ENCODE measurements around the gene CFAP99. TPM values are rescaled to one million over a fixed set of nuclear protein-coding genes. Genes with fewer than 3 reads are reported as not detected.

The CFAP99 gene
- polyA plus RNA-seq, 1 donor: 0.09 TPM

GRCh38 chr4:2390784-2391421, 27.9 kb upstream of the CFAP99 start:
- Histone ChIP-seq H3K27ac (ENCODE audit: low read length) (no peak overlapping the region), H3K9me3 (ENCODE audit: control insufficient read depth, low read depth, low read length) (no peaks in the 10 kb centered on the region), H3K27me3 (ENCODE audit: control insufficient read depth, insufficient read depth, low read length) (no peaks in the 10 kb centered on the region), H3K4me3 (ENCODE audit: low read length) (no peak overlapping the region), H3K36me3 (ENCODE audit: control insufficient read depth, insufficient read depth, low read length) (no peaks in the 10 kb centered on the region), H3K4me1 (ENCODE audit: control insufficient read depth, insufficient read depth, low read length) (peaks cover 6% of the 10 kb centered on the region)
- WGBS (ENCODE audit: insufficient coverage, low lambda C conversion rate): 64% methylated on average over 4 of the region's 20 CpGs
- DNase-seq: no peak

- H3K27me3 ChIP-seq (ENCODE audit: control insufficient read depth, insufficient read depth, low read length): no peaks in the 10 kb centered on the region
- no peak overlapping the region for H3K27ac ChIP-seq (ENCODE audit: low read length)
- WGBS (ENCODE audit: insufficient coverage, low lambda C conversion rate): 80% methylated on average over 1 of the region's 28 CpGs
- no peaks in the 10 kb centered on the region for H3K9me3 ChIP-seq (ENCODE audit: control insufficient read depth, low read depth, low read length)
- peak overlapping the region; percentile 21 for H3K4me3 ChIP-seq (ENCODE audit: low read length)
- peak in 1 of 2 donors; percentile 63 for DNase-seq
- peaks cover 6% of the 10 kb centered on the region for H3K4me1 ChIP-seq (ENCODE audit: control insufficient read depth, insufficient read depth, low read length)
- no peaks in the 10 kb centered on the region for H3K36me3 ChIP-seq (ENCODE audit: control insufficient read depth, insufficient read depth, low read length)
Observed at GRCh38 chr4:2393353-2394270, 25.1 kb upstream of the CFAP99 start.

GRCh38 chr4:2394528-2394927, 24.2 kb upstream of the CFAP99 start:
- no peaks in the 10 kb centered on the region for H3K27me3 ChIP-seq (ENCODE audit: control insufficient read depth, insufficient read depth, low read length)
- DNase-seq: no peak
- H3K9me3 ChIP-seq (ENCODE audit: control insufficient read depth, low read depth, low read length): no peaks in the 10 kb centered on the region
- H3K27ac ChIP-seq (ENCODE audit: low read length): no peak overlapping the region
- H3K4me3 ChIP-seq (ENCODE audit: low read length): no peak overlapping the region
- no CpG with 5 or more reads among the region's 17 CpGs for WGBS (ENCODE audit: insufficient coverage, low lambda C conversion rate)
- H3K36me3 ChIP-seq (ENCODE audit: control insufficient read depth, insufficient read depth, low read length): no peaks in the 10 kb centered on the region
- peaks cover 6% of the 10 kb centered on the region for H3K4me1 ChIP-seq (ENCODE audit: control insufficient read depth, insufficient read depth, low read length)

- Histone ChIP-seq H3K27me3 (ENCODE audit: control insufficient read depth, insufficient read depth, low read length) (no peaks in the 10 kb centered on the region), H3K27ac (ENCODE audit: low read length) (no peak overlapping the region), H3K4me1 (ENCODE audit: control insufficient read depth, insufficient read depth, low read length) (peaks cover 6% of the 10 kb centered on the region), H3K4me3 (ENCODE audit: low read length) (no peak overlapping the region), H3K36me3 (ENCODE audit: control insufficient read depth, insufficient read depth, low read length) (no peaks in the 10 kb centered on the region), H3K9me3 (ENCODE audit: control insufficient read depth, low read depth, low read length) (no peaks in the 10 kb centered on the region)
- 100% methylated on average over 1 of the region's 9 CpGs for WGBS (ENCODE audit: insufficient coverage, low lambda C conversion rate)
- no peak for DNase-seq
Observed at GRCh38 chr4:2395038-2395437, 23.7 kb upstream of the CFAP99 start.

- no peak for DNase-seq
Observed at GRCh38 chr4:2395584-2395983, 23.2 kb upstream of the CFAP99 start.

GRCh38 chr4:2396781-2397368, 21.9 kb upstream of the CFAP99 start:
- no peak overlapping the region for H3K27ac ChIP-seq (ENCODE audit: low read length)
- H3K4me3 ChIP-seq (ENCODE audit: low read length): no peak overlapping the region
- no peaks in the 10 kb centered on the region for H3K36me3 ChIP-seq (ENCODE audit: control insufficient read depth, insufficient read depth, low read length)
- peaks cover 4% of the 10 kb centered on the region for H3K27me3 ChIP-seq (ENCODE audit: control insufficient read depth, insufficient read depth, low read length)
- WGBS (ENCODE audit: insufficient coverage, low lambda C conversion rate): no CpG with 5 or more reads among the region's 21 CpGs
- H3K4me1 ChIP-seq (ENCODE audit: control insufficient read depth, insufficient read depth, low read length): peaks cover 11% of the 10 kb centered on the region
- no peak for DNase-seq
- H3K9me3 ChIP-seq (ENCODE audit: control insufficient read depth, low read depth, low read length): peaks cover 4% of the 10 kb centered on the region

More at GRCh38 chr4:2395584-2395983, 23.2 kb upstream of the CFAP99 start:
- WGBS (ENCODE audit: insufficient coverage, low lambda C conversion rate): no CpG with 5 or more reads among the region's 9 CpGs
- Histone ChIP-seq H3K27me3 (ENCODE audit: control insufficient read depth, insufficient read depth, low read length) (no peaks in the 10 kb centered on the region), H3K36me3 (ENCODE audit: control insufficient read depth, insufficient read depth, low read length) (no peaks in the 10 kb centered on the region), H3K4me1 (ENCODE audit: control insufficient read depth, insufficient read depth, low read length) (peaks cover 6% of the 10 kb centered on the region), H3K27ac (ENCODE audit: low read length) (no peak overlapping the region), H3K4me3 (ENCODE audit: low read length) (no peak overlapping the region), H3K9me3 (ENCODE audit: control insufficient read depth, low read depth, low read length) (no peaks in the 10 kb centered on the region)

- H3K36me3 ChIP-seq (ENCODE audit: control insufficient read depth, insufficient read depth, low read length): no peaks in the 10 kb centered on the region
- no peak overlapping the region for H3K4me3 ChIP-seq (ENCODE audit: low read length)
- peaks cover 4% of the 10 kb centered on the region for H3K9me3 ChIP-seq (ENCODE audit: control insufficient read depth, low read depth, low read length)
- no peak for DNase-seq
- H3K27ac ChIP-seq (ENCODE audit: low read length): no peak overlapping the region
- peaks cover 18% of the 10 kb centered on the region for H3K4me1 ChIP-seq (ENCODE audit: control insufficient read depth, insufficient read depth, low read length)
- peaks cover 4% of the 10 kb centered on the region for H3K27me3 ChIP-seq (ENCODE audit: control insufficient read depth, insufficient read depth, low read length)
- 90% methylated on average over 2 of the region's 20 CpGs for WGBS (ENCODE audit: insufficient coverage, low lambda C conversion rate)
Observed at GRCh38 chr4:2397596-2398379, 21.0 kb upstream of the CFAP99 start.

- WGBS (ENCODE audit: insufficient coverage, low lambda C conversion rate): no CpG with 5 or more reads among the region's 10 CpGs
- DNase-seq: no peak
- Histone ChIP-seq H3K27me3 (ENCODE audit: control insufficient read depth, insufficient read depth, low read length) (peaks cover 4% of the 10 kb centered on the region), H3K9me3 (ENCODE audit: control insufficient read depth, low read depth, low read length) (peaks cover 4% of the 10 kb centered on the region), H3K36me3 (ENCODE audit: control insufficient read depth, insufficient read depth, low read length) (no peaks in the 10 kb centered on the region), H3K4me1 (ENCODE audit: control insufficient read depth, insufficient read depth, low read length) (peaks cover 21% of the 10 kb centered on the region), H3K4me3 (ENCODE audit: low read length) (no peak overlapping the region), H3K27ac (ENCODE audit: low read length) (no peak overlapping the region)
Observed at GRCh38 chr4:2399216-2399615, 19.5 kb upstream of the CFAP99 start.

GRCh38 chr4:2399631-2400190, 19.0 kb upstream of the CFAP99 start:
- Histone ChIP-seq H3K27me3 (ENCODE audit: control insufficient read depth, insufficient read depth, low read length) (peaks cover 4% of the 10 kb centered on the region), H3K9me3 (ENCODE audit: control insufficient read depth, low read depth, low read length) (peaks cover 4% of the 10 kb centered on the region), H3K36me3 (ENCODE audit: control insufficient read depth, insufficient read depth, low read length) (no peaks in the 10 kb centered on the region), H3K4me1 (ENCODE audit: control insufficient read depth, insufficient read depth, low read length) (peaks cover 21% of the 10 kb centered on the region), H3K27ac (ENCODE audit: low read length) (no peak overlapping the region), H3K4me3 (ENCODE audit: low read length) (no peak overlapping the region)
- WGBS (ENCODE audit: insufficient coverage, low lambda C conversion rate): 100% methylated on average over 1 of the region's 28 CpGs
- DNase-seq: no peak
